HG02938 (cell line): ENCODE results near the gene EPN2.
"Not testable (repeated sequence)": the region's sequence is repeated elsewhere in the genome, so short reads cannot be mapped to it uniquely, and the experiment has no call there.

Source experiments
- ATAC-seq: cut with Tn5 transposase; IDR thresholded peaks from one replicate; pipeline ENCODE4 v1.9.1; 2021; ENCODE audit warnings: mild to moderate bottlenecking, moderate library complexity; ENCODE audit not compliant: unreplicated experiment

EPN2 gene

DNA sequence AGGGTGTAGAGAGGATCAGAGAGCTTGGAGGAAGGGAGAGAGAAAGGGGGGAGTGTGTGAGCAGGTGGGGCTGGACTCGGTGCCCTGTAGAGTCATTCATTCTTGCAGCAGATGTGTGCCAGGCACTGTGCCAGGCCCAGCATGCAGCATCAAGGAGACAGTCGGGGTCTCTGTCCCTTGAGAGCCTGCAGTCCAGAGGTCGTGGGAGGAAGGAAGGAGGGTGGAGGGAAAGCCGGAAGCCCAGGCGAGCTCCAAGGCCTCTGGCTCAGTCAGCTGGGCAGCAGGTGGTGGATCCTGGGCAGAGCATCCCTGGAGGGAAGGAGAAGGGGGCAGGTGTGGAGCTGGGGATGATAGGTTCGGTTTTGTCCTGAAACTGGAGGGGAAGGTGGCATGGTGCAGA, 27.5 kb downstream of the EPN2 start:
- ATAC-seq, result no peak

DNA sequence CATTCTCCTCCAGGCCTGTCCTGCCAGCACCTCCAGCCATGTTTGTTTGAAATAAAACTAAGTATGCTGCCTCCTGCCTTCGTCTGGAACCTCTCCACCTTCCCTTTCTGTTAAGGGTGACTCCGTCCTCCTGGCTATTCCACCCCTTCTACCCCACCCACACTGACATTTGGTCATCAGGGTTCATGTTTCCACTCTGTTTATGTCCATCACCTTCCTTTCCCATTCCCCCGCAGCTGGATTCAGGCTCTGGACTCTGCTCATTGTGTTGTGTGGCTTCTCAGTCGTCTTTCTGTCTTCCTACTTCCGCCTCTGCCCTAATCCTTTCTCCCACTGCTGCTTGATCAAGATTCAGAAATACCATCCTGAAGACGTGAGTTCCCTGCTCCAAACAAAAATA, 28.6 kb downstream of the EPN2 start:
- no peak for ATAC-seq

DNA sequence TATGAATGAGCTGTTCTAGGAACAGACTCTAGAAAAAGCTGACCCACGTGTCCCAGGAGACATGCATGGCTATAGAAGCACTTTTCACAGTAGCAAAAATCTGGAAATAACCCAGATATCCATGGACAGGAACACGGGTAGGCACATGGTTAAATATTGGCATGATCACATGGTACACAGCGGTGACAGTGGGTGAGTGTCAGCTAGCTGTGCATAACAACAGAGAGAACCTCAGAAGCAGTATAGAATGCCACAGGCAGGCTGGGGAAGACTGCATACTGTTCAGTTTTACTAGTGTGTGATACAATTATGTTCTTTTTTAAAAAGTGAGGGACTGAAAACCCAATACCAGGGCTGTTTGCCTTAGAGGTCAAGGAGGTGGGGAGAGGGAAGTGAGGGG, 31.4 kb downstream of the EPN2 start:
- ATAC-seq, result no peak

GRCh38 chr17:19269106-19269505, 31.9 kb downstream of the EPN2 start:
- ATAC-seq, result no peak

GRCh38 chr17:19269641-19270040, 32.5 kb downstream of the EPN2 start:
- ATAC-seq, result no peak

DNA sequence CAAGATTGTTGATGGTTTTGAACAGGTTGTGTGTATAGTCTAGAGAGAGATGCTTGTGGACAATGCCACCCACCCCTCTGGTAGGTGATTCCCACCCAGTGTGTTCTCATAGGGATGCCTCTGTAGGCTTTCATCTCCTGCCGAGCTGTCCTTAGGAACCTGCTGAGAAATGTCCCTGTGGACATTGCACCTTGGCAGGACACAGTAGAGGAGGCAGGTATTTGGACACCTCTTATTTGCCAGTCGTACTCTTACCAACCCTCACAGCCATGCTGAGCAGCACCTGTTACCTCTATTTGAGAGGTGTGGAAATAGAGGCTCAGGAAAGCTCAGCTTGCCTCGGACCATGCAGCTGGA, 33.2 kb downstream of the EPN2 start:
- ATAC-seq, result no peak

DNA sequence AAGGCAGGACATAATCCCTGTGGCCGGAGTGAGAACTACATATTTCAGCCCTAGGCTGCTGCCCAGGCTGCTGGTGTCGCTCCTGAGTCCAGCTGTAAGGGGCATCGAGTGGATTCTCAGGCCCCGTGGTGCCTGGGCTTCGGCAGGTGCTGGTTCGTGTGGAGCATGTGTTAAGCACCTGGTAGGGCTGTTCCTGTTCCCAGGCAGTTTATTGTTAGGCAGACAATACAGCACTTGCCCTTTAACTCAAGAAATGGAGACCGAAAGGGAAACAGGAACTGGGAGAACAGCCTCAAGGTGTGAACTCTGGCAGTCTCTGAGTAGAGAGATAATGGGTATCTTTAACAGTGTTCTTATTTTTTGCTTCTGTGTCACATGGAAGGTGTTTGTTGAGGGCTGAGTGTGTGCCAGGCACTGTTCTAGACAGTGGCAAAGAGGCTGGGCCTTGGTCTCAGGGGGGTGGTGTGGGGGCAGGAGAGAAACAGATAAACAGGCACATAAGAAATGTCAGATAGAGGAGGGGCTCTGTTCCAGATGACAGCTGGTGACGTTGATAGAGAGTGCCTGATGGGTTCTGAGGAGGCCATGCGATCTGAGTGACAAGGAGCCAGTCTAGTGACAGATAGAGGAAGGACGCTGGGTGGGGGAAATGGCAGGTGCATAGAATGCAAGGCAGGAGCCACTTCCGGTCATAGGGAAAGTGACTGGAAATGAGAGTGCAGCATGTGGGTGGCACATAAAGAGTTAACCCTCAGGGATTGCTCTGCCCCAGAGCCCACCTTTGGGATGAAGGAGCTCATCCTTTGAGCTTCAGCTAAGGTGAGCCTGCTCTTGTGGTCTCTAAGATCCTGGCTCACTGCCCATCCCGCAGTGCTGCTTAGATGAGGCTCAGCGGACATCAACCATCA, 33.8 kb downstream of the EPN2 start:
- peak; percentile 80 for ATAC-seq

- no peak for ATAC-seq
Measured at GRCh38 chr17:19271780-19272357, 34.7 kb downstream of the EPN2 start.

DNA sequence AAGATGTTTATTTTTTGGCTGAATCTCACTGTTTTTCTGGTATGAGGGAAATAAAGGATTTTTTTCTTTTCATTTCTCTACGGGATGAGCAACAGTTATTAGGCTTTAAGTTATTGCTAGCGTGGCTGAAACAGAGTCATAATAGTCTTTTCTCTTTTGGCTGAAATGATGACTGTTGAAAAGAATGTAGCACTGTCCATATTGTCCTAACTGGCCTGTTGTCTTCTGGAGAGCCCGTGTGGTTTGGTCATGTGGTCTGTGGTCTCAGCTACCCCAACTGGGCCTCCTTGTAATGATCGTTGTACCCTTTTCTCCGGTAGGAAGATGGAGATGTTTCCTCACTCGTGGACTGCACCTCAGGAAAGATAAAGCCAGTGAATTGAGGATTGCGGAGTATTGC, 36.6 kb downstream of the EPN2 start:
- ATAC-seq, result no peak

- ATAC-seq, result no peak
Measured at GRCh38 chr17:19274893-19275292, 37.7 kb downstream of the EPN2 start.

DNA sequence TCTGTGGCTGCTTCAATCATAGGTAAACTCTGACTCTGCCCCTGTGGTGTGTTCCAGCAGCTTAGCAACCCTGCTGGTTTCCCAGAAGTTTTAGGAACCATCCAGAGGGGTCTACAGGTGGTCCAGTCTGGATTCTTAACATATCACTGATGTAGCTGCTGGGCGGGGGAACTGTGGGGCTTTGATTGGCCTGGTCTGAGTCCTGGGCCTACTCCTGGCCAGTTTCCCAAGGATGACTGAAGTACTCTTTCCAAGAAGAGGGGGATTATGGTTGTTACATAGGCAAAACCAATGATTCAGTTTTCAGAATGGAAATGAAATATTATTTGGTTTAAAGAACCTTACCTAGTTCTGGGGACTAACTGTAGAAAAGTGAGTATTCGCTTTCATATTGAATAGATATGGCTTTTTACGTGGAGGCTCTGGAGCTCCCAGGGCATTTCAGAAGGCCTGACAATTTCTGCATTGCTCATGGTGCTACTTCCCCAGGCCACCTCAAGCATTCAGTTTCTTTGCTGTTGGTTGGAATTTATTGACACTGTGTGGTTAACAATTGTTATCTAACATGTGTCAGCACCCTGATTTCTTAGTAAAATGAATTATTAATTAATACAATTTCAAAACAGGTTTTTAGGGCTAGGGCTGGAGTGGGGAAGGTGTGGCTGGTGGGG, 38.4 kb downstream of the EPN2 start:
- ATAC-seq, result no peak

DNA sequence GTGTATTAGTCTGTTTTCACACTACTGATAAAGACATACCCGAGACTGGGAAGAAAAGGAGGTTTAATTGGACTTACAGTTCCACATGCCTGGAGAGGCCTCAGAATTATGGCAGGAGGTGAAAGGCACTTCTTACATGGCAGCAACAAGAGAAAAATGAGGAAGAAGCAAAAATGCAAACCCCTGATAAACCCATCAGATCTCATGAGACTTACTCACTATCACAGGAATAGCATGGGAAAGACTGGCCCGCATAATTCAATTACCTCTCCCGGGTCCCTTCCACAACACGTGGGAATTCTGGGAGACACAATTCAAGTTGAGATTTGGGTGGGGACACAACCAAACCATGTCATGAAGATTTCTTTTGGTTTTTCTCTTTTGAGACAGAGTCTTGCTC, 41.1 kb downstream of the EPN2 start:
- not testable (repeated sequence) for ATAC-seq

GRCh38 chr17:19278729-19279128, 41.6 kb downstream of the EPN2 start:
- ATAC-seq, result no peak

DNA sequence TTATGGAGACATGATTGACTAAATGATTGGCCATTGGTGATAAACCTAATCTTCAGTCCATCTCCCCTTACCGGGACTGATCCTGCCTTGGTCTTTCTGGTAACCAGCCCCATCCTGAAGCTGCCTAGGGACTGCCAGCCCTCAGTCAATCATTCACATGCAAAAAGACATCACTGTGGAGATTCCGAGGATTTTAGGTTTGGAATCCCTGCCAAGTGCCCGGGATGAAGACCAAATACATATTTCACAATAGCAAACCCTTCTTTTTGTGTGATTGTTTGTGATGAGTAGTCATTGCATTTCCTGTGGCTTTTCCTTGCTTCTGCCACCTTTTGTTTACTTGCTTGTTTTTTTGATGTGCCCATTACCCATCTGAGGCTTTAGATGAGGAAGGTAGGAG, 44.0 kb downstream of the EPN2 start:
- no peak for ATAC-seq

DNA sequence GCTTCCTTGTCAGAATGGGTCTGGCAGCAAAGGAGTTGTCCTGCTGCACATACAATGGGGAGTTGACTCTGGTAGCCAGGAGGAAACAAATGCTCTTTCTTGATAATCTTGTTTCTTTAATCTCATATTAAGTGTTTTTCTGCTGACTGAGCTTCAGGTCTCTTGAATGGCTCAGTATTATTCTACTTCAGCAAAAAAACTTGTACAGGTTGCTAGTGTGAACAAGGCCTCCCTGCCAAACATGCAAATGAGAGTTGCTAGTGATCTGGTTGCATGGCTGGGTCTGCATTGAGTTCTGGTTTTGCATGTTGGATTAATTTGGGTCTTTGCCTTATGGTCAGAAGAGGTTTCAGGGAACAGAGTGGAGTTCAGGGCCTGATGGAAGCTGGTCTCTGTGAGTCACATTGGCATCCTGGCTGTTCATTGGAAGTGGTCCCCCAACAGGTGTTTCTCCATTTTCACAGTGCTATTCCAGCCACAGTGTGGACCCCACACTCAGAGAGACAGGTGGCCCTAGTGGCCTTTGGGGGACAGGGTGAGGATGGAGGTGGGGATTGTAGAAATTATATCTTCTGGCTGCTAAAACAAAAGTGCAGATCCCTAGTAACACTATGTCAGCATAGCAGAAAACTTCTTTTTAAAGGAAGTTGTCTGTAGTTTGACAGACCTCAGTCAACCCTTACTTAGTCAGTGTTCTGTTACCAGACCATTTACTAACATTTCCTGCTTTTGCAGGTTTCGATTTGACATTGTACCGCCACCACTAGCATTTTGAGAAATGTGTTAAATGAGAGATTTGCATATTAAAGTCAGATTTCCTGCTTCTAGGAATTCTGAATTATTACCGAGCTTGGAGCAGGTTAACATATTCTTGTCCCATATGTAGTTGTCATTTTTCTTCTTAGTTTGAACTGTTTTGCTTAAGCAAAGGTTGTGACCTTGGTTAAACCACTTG, 47.1 kb downstream of the EPN2 start:
- ATAC-seq, result no peak

- no peak for ATAC-seq
Measured at GRCh38 chr17:19285213-19285900, 48.2 kb downstream of the EPN2 start.

DNA sequence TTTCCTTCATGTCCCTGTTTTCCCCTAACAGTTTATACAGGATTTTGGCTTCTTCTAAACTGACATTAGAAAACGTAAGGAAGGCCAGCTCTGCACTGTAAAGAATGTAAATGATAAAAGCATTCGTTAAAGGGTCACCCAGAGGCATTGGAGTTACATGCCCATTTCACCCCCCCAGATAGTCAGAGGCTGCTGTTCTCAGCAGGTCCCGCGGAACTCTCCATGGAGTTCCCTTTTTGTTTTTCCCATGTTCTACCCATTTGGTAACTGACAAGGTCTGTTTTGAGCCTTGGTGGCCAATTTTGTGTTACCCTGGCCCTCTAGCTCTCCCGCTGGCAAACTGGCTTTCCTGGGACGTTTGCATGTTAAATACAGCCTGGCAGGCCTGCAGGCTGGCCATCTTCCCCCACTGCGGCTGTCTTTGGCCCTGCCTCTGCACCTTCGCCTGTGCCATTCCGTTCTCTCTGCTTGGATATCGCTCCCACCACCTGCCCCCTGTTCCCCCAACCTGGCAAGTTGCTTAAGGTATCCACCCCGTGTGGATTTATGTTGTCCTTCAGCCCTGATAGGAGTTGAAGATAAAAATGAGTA, 49.7 kb downstream of the EPN2 start:
- ATAC-seq, result no peak

DNA sequence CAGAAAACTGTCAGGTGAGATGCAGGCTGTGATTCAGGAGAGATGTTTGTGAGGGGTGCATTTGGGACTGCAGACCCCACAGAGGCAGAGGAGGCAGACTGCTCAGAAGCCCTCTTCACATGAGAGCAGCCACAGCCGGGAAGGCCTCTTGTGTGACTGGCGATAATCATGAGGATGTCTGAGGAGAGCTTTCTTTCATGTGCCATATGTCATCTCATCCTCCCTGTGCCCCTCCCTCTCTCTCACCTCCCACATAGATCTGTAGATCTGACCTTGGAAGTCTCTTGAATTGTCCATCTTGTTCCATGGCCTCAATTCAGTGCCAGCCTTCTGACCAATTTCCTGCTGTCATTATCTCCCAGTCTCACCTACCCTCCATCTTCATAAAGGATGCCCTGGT, 50.5 kb downstream of the EPN2 start:
- no peak for ATAC-seq

DNA sequence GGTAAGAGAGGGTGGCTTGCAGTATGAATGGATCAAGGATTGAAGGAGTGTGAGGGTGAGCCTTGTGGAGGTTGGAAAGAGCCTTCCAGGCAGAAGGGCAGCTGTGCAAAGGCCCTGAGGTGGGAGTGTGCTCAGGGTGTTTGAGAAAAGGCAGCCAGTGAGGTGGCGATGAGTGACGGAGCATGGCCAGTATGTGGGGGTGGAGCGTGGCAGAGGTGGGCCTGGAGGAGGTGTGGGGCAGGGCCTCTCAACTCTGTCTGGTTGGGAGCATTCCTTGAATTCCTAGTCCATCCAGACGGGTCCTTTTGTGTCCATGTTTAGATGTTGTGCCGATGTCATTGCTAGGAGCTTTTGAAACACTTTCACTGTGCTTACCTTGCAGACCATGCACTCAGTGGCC, 51.3 kb downstream of the EPN2 start:
- no peak for ATAC-seq

GRCh38 chr17:19290066-19290705, 53.0 kb downstream of the EPN2 start:
- ATAC-seq, result no peak
